Large intestine (tissue), 3 donors: ENCODE results near the gene TCF7L2. TPM values are rescaled to one million over a fixed set of nuclear protein-coding genes. Genes with fewer than 3 reads are reported as not detected.

ENCODE experiments used
- DNase-seq, 2 donors: peaks; one replicate each; pipeline versions ENCODE4 v3.0.0 to v3.0.0-alpha.2; 2013
- H3K27ac ChIP-seq: one replicate; pipeline ENCODE4 v1.5.1; 2013; ENCODE audit warnings: low read length
- H3K27me3 ChIP-seq: 2 replicates; pipeline ENCODE4 v1.6.1; 2013; ENCODE audit warnings: low read length; ENCODE audit not compliant: control insufficient read depth, insufficient read depth
- H3K36me3 ChIP-seq: 2 replicates; pipeline ENCODE4 v1.6.1; 2013; ENCODE audit warnings: low read length; ENCODE audit not compliant: control insufficient read depth, insufficient read depth
- H3K4me1 ChIP-seq: one replicate; pipeline ENCODE4 v1.6.1; 2013; ENCODE audit warnings: low read length; ENCODE audit not compliant: control insufficient read depth, insufficient read depth
- H3K4me3 ChIP-seq: one replicate; pipeline ENCODE4 v1.5.1; 2013; ENCODE audit warnings: low read length
- H3K9me3 ChIP-seq: one replicate; pipeline ENCODE4 v1.6.1; 2013; ENCODE audit warnings: mild to moderate bottlenecking, low read depth, low read length, moderate library complexity; ENCODE audit not compliant: control insufficient read depth
- WGBS: methylation state at CpG from one replicate; pipeline ENCODE4 v1.1.5; 2013; ENCODE audit warnings: low lambda C conversion rate; ENCODE audit not compliant: insufficient coverage; 5-methylcytosine and 5-hydroxymethylcytosine counted together
- polyA plus RNA-seq: library from polyadenylated mRNA; unstranded; fragments of 120-200 nt; gene quantifications from one replicate; pipeline ENCODE4 v1.2.1, GENCODE V29; 2013

TCF7L2 gene
- polyA plus RNA-seq, 1 donor: 48.2 TPM

- H3K27ac ChIP-seq: peak overlapping the region; percentile 75
- H3K27me3 ChIP-seq: no peaks in the 10 kb centered on the region
- H3K4me1 ChIP-seq: peaks cover 15% of the 10 kb centered on the region
- no peak overlapping the region for H3K4me3 ChIP-seq
- WGBS: no CpG with 5 or more reads among the region's 6 CpGs
- peak; percentile 77 to 88 for DNase-seq
- H3K9me3 ChIP-seq: no peaks in the 10 kb centered on the region
- H3K36me3 ChIP-seq: no peaks in the 10 kb centered on the region
These were observed 11.1 kb upstream of the TCF7L2 start for GRCh38 chr10:112938808-112939482.

GRCh38 chr10:112945811-112946210 lies 4.2 kb upstream of the TCF7L2 start:
- Histone ChIP-seq H3K27ac (peak overlapping the region; percentile 58), H3K36me3 (no peaks in the 10 kb centered on the region), H3K4me3 (no peak overlapping the region), H3K9me3 (no peaks in the 10 kb centered on the region), H3K4me1 (peaks cover 26% of the 10 kb centered on the region), H3K27me3 (no peaks in the 10 kb centered on the region)
- 11% methylated on average over 4 of the region's 5 CpGs for WGBS
- DNase-seq: peak in 1 of 2 donors; percentile 69

GRCh38 chr10:112946649-112947048 lies 3.4 kb upstream of the TCF7L2 start:
- Histone ChIP-seq H3K4me3 (no peak overlapping the region), H3K9me3 (no peaks in the 10 kb centered on the region), H3K4me1 (peaks cover 26% of the 10 kb centered on the region), H3K27ac (peak overlapping the region; percentile 58), H3K27me3 (no peaks in the 10 kb centered on the region), H3K36me3 (no peaks in the 10 kb centered on the region)
- WGBS: no CpG with 5 or more reads among the region's 3 CpGs
- DNase-seq: peak in 1 of 2 donors; percentile 41

GRCh38 chr10:112948196-112948595 lies 1.9 kb upstream of the TCF7L2 start:
- DNase-seq: peak in 1 of 2 donors; percentile 75
- Histone ChIP-seq H3K4me3 (no peak overlapping the region), H3K9me3 (no peaks in the 10 kb centered on the region), H3K27me3 (no peaks in the 10 kb centered on the region), H3K4me1 (peaks cover 26% of the 10 kb centered on the region), H3K27ac (peak overlapping the region; percentile 95), H3K36me3 (no peaks in the 10 kb centered on the region)
- WGBS: no CpG with 5 or more reads among the region's 1 CpG

- 36% methylated on average over 3 of the region's 9 CpGs for WGBS
- Histone ChIP-seq H3K9me3 (no peaks in the 10 kb centered on the region), H3K4me3 (peak overlapping the region; percentile 44), H3K27ac (peak overlapping the region; percentile 95), H3K27me3 (no peaks in the 10 kb centered on the region), H3K4me1 (peaks cover 26% of the 10 kb centered on the region), H3K36me3 (no peaks in the 10 kb centered on the region)
- DNase-seq: peak in 1 of 2 donors; percentile 85
These were observed 764 bp upstream of the TCF7L2 start for GRCh38 chr10:112949143-112949823.

GRCh38 chr10:112950714-112951358 lies 789 bp downstream of the TCF7L2 start:
- H3K9me3 ChIP-seq: no peaks in the 10 kb centered on the region
- peak overlapping the region; percentile 65 for H3K4me3 ChIP-seq
- no peaks in the 10 kb centered on the region for H3K27me3 ChIP-seq
- H3K27ac ChIP-seq: peak overlapping the region; percentile 95
- peak in 1 of 2 donors; percentile 60 for DNase-seq
- H3K4me1 ChIP-seq: peaks cover 26% of the 10 kb centered on the region
- 0% methylated on average over 3 of the region's 56 CpGs for WGBS
- H3K36me3 ChIP-seq: no peaks in the 10 kb centered on the region

GRCh38 chr10:112951359-112952281 lies 1.6 kb downstream of the TCF7L2 start:
- DNase-seq: peak in 1 of 2 donors; percentile 81
- Histone ChIP-seq H3K36me3 (no peaks in the 10 kb centered on the region), H3K9me3 (no peaks in the 10 kb centered on the region), H3K27me3 (no peaks in the 10 kb centered on the region), H3K4me3 (peak overlapping the region; percentile 65), H3K27ac (peak overlapping the region; percentile 95), H3K4me1 (peaks cover 25% of the 10 kb centered on the region)
- WGBS: no CpG with 5 or more reads among the region's 65 CpGs

- Histone ChIP-seq H3K4me3 (peak overlapping the region; percentile 65), H3K9me3 (no peaks in the 10 kb centered on the region), H3K4me1 (peaks cover 28% of the 10 kb centered on the region), H3K27me3 (no peaks in the 10 kb centered on the region), H3K27ac (peak overlapping the region; percentile 91), H3K36me3 (no peaks in the 10 kb centered on the region)
- WGBS: 0% methylated on average over 2 of the region's 59 CpGs
- peak in 1 of 2 donors; percentile 55 for DNase-seq
These were observed 2.5 kb downstream of the TCF7L2 start for GRCh38 chr10:112952282-112953173.
